A549 (cell line): ENCODE results near the gene FUBP1. TPM values are rescaled to one million over a fixed set of nuclear protein-coding genes. Genes with fewer than 3 reads are reported as not detected.

Experiments used
- ATAC-seq, 2 experiments: fragments of 200-7000 bp in 1 of 2; fragments of >200 bp in 1 of 2; cut with Nextera tagmentation in 1 of 2; cut with Tn5 transposase in 1 of 2; 3 replicates each; pipeline versions ENCODE4 v1.8.0 to v1.9.1; 2018 to 2020; ENCODE audit warnings: mild to moderate bottlenecking in 1 of 2, moderate library complexity in 1 of 2
- CTCF ChIA-PET: fragments of 300-600 bp; sonication (Branson Sonifier 250); formaldehyde crosslinking; extraction: SDS; loops from one replicate; lab custom pipeline; 2021; ENCODE audit warnings: antibody characterized with exemption, inconsistent platforms; lab: Yijun Ruan, JAX
- POLR2A ChIA-PET: fragments of 350-600 bp; formaldehyde crosslinking; extraction: SDS; loops from one replicate; lab custom pipeline; 2021; ENCODE audit warnings: antibody characterized with exemption, inconsistent platforms; lab: Yijun Ruan, JAX
- DNase-seq, 2 experiments: peaks; one replicate each; pipeline versions ENCODE4 v3.0.0 to v3.0.0-alpha.2; 2011 to 2016; ENCODE audit warnings: low read depth in 1 of 2, low spot score in 1 of 2
- FAIRE-seq: peaks from 2 replicates; lab custom pipeline; 2011; peaks lifted over from hg19 to GRCh38; lab: Jason Lieb, UNC
- H3K27ac ChIP-seq, 2 experiments: fragments of >200 bp; sonication (Bioruptor Twin); formaldehyde crosslinking; 3 replicates each; pipeline ENCODE4 v1.5.1; 2016 to 2017
- H3K4me1 ChIP-seq: fragments of >200 bp; sonication (Bioruptor Twin); formaldehyde crosslinking; 3 replicates; pipeline ENCODE4 v1.6.1; 2016
- H3K4me2 ChIP-seq: fragments of >200 bp; sonication (Bioruptor Twin); formaldehyde crosslinking; 3 replicates; pipeline ENCODE4 v1.6.1; 2016
- H3K4me3 ChIP-seq: fragments of >200 bp; sonication (Bioruptor Twin); formaldehyde crosslinking; 3 replicates; pipeline ENCODE4 v1.5.1; 2016
- H3K9me3 ChIP-seq: fragments of >200 bp; sonication (Bioruptor Twin); formaldehyde crosslinking; 3 replicates; pipeline ENCODE4 v1.6.1; 2016
- BHLHE40 ChIP-seq: IDR thresholded peaks from 2 replicates; pipeline ENCODE4 v1.6.1; 2012; ENCODE audit warnings: low read depth, low read length, inconsistent platforms
- CBX8 ChIP-seq: fragments of 200-600 bp; sonication (generic); IDR thresholded peaks from 2 replicates; pipeline ENCODE4 v1.6.1; 2016
- CEBPB ChIP-seq, 2 experiments: fragments of >200 bp in 1 of 2; sonication (Bioruptor Twin) in 1 of 2; formaldehyde crosslinking in 1 of 2; IDR thresholded peaks; 2 replicates each; pipeline ENCODE4 v1.6.1; 2012 to 2016
- CHD2 ChIP-seq: fragments of 150-350 bp; IDR thresholded peaks from 2 replicates; pipeline ENCODE4 v1.6.1; 2014; ENCODE audit warnings: low read length; ENCODE audit not compliant: partially characterized antibody
- EHMT2 ChIP-seq: fragments of 200-600 bp; sonication (generic); IDR thresholded peaks from 2 replicates; pipeline ENCODE4 v1.6.1; 2016; ENCODE audit warnings: antibody characterized with exemption, low read depth, mild to moderate bottlenecking, moderate library complexity
- ESRRA ChIP-seq: fragments of 150-350 bp; IDR thresholded peaks from 2 replicates; pipeline ENCODE4 v1.6.1; 2014; ENCODE audit warnings: mild to moderate bottlenecking, low read length, borderline replicate concordance
- FOSB ChIP-seq: fragments of 250-450 bp; sonication (Bioruptor Pico); IDR thresholded peaks from 2 replicates; pipeline ENCODE4 v1.5.0; 2020; ENCODE audit warnings: mild to moderate bottlenecking, moderate library complexity
- FOSL2 ChIP-seq, 2 experiments: fragments of 450-650 bp in 1 of 2; fragments of >200 bp in 1 of 2; sonication (Bioruptor Twin) in 1 of 2; formaldehyde crosslinking; IDR thresholded peaks; 2 replicates each; pipeline versions ENCODE4 v1.5.0 to v1.6.1; 2016 to 2020; ENCODE audit warnings: mild to moderate bottlenecking in 1 of 2, moderate library complexity in 1 of 2
- FOXS1 ChIP-seq: fragments of 250-450 bp; sonication (Bioruptor Pico); IDR thresholded peaks from 2 replicates; pipeline ENCODE4 v1.5.0; 2020; ENCODE audit warnings: mild to moderate bottlenecking, moderate library complexity
- HOXA7 ChIP-seq: fragments of 250-450 bp; sonication (Bioruptor Pico); IDR thresholded peaks from 2 replicates; pipeline ENCODE4 v1.5.0; 2020; ENCODE audit warnings: mild to moderate bottlenecking, moderate library complexity
- HOXB13 ChIP-seq: fragments of 250-450 bp; sonication (Bioruptor Pico); IDR thresholded peaks from 2 replicates; pipeline ENCODE4 v1.5.0; 2020; ENCODE audit warnings: low read depth, mild to moderate bottlenecking, moderate library complexity
- JUNB ChIP-seq: fragments of >200 bp; sonication (Bioruptor Twin); formaldehyde crosslinking; IDR thresholded peaks from 2 replicates; pipeline ENCODE4 v1.6.1; 2016
- MAFK ChIP-seq: fragments of 450-650 bp; IDR thresholded peaks from 2 replicates; pipeline ENCODE4 v1.6.1; 2014; ENCODE audit not compliant: partially characterized antibody
- PHF8 ChIP-seq: fragments of 200-600 bp; sonication (generic); IDR thresholded peaks from 2 replicates; pipeline ENCODE4 v1.6.1; 2016; ENCODE audit warnings: low read depth, mild to moderate bottlenecking, antibody characterized with exemption, moderate library complexity, borderline replicate concordance
- RCOR1 ChIP-seq: fragments of 150-350 bp; IDR thresholded peaks from 2 replicates; pipeline ENCODE4 v1.6.1; 2014; ENCODE audit warnings: antibody characterized with exemption, low read length, low read depth
- RNF2 ChIP-seq: fragments of 200-600 bp; sonication (generic); IDR thresholded peaks from 2 replicates; pipeline ENCODE4 v1.6.1; 2016; ENCODE audit warnings: low read depth, mild to moderate bottlenecking, antibody characterized with exemption, moderate library complexity, borderline replicate concordance
- SMC3 ChIP-seq: fragments of >200 bp; sonication (Bioruptor Twin); formaldehyde crosslinking; IDR thresholded peaks from 3 replicates; pipeline ENCODE4 v1.6.1; 2018; ENCODE audit warnings: inconsistent platforms
- SREBF2 ChIP-seq: fragments of 450-650 bp; IDR thresholded peaks from 2 replicates; pipeline ENCODE4 v1.6.1; 2014; ENCODE audit warnings: mild to moderate bottlenecking, moderate library complexity
- TFCP2L1 ChIP-seq: fragments of 250-450 bp; sonication (Bioruptor Pico); IDR thresholded peaks from 2 replicates; pipeline ENCODE4 v1.5.0; 2021; ENCODE audit warnings: mild to moderate bottlenecking
- WGBS: methylation state at CpG from one replicate; pipeline ENCODE4 v1.1.6; 2017; ENCODE audit errors: missing lambda C conversion rate; 5-methylcytosine and 5-hydroxymethylcytosine counted together
- polyA plus RNA-seq, 4 experiments: library from polyadenylated mRNA; depleted of rRNA in 3 of 4; stranded (reverse); fragments of >200 nt; fragmentation: RNase III in 1 of 4; extraction: RNeasy Plus Mini Kit Qiagen cat#74134 plus additional on column Dnase treatment in 1 of 4; gene quantifications; 2 replicates in 3 of 4; 3 replicates in 1 of 4; pipeline ENCODE4 v1.2.3, GENCODE V29; 2011 to 2017
- TF ChIP-seq, protein P1 (sequence below): fragments of >200 bp; sonication (Bioruptor Twin); formaldehyde crosslinking; IDR thresholded peaks from 3 replicates; pipeline ENCODE4 v1.6.1; 2016
- TF ChIP-seq, protein P2 (sequence below): fragments of 200-600 bp; sonication (generic); IDR thresholded peaks from 2 replicates; pipeline ENCODE4 v1.6.1; 2016; ENCODE audit warnings: antibody characterized with exemption, mild to moderate bottlenecking, moderate library complexity
- TF ChIP-seq, protein P3 (sequence below): fragments of >200 bp; sonication (Bioruptor Twin); formaldehyde crosslinking; IDR thresholded peaks from 2 replicates; pipeline ENCODE4 v1.6.1; 2016
- TF ChIP-seq, protein P4 (sequence below): IDR thresholded peaks from 2 replicates; pipeline ENCODE4 v1.6.1; 2012; ENCODE audit warnings: low read depth, borderline replicate concordance

Gene FUBP1
- polyA plus RNA-seq, 2 of the 4 experiments (the other 2 are of a cell fraction): 128 to 183 TPM

DNA sequence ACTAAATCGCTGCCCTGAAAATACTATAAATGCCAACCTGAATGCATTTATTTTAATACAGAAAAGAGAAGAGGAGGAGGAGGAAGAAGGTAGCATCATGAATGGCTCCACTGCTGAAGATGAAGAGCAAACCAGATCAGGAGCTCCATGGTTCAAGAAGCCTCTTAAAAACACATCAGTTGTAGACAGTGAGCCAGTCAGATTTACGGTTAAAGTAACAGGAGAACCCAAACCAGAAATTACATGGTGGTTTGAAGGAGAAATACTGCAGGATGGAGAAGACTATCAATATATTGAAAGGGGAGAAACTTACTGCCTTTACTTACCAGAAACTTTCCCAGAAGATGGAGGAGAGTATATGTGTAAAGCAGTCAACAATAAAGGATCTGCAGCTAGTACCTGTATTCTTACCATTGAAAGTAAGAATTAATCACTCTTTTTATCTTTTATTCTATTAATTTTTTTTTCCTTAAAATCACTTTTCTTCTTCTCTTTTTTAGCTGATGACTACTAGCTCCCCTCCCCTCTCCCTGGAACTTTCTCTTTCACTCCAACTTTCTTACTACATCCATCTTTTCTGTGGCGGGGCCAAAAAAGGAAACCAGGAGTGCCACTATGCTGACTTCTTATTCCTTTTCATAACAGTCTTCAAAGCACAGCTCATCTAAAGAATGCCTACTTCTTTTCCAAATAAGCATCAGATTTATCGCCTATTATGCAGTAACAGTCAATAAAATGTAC lies 36.3 kb downstream of the FUBP1 start:
- no peaks in the 10 kb centered on the region for H3K4me1 ChIP-seq
- ChIA-PET POLR2A (no interaction called here), CTCF (interaction anchor here (0.5 to 0.9 kb wide), 2 partner anchors 12 to 187 kb away, joined by 3 to 4 read pairs; no protein-coding TSS in a partner anchor)
- no peak overlapping the region for H3K27ac ChIP-seq
- ATAC-seq: no peak
- no peak overlapping the region for H3K4me2 ChIP-seq
- FAIRE-seq: no peak
- WGBS: 94% methylated on average over 4 of the region's 4 CpGs
- H3K9me3 ChIP-seq: no peaks in the 10 kb centered on the region
- no peak for TF ChIP-seq RNF2
- TF ChIP-seq, protein P1, sequence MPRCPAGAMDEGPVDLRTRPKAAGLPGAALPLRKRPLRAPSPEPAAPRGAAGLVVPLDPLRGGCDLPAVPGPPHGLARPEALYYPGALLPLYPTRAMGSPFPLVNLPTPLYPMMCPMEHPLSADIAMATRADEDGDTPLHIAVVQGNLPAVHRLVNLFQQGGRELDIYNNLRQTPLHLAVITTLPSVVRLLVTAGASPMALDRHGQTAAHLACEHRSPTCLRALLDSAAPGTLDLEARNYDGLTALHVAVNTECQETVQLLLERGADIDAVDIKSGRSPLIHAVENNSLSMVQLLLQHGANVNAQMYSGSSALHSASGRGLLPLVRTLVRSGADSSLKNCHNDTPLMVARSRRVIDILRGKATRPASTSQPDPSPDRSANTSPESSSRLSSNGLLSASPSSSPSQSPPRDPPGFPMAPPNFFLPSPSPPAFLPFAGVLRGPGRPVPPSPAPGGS: no peak
- no peak for TF ChIP-seq CBX8
- TF ChIP-seq MAFK: no peak
- TF ChIP-seq FOSL2 (IDR thresholded peaks at IDR 0.05): no peak
- no peak for TF ChIP-seq FOSL2 (CRISPR knock-in tag; IDR thresholded peaks at IDR 0.05)
- no peak for TF ChIP-seq HOXA7 (CRISPR knock-in tag)
- TF ChIP-seq FOXS1 (CRISPR knock-in tag): no peak
- no peak for TF ChIP-seq PHF8
- no peak for TF ChIP-seq CHD2
- TF ChIP-seq, protein P2, sequence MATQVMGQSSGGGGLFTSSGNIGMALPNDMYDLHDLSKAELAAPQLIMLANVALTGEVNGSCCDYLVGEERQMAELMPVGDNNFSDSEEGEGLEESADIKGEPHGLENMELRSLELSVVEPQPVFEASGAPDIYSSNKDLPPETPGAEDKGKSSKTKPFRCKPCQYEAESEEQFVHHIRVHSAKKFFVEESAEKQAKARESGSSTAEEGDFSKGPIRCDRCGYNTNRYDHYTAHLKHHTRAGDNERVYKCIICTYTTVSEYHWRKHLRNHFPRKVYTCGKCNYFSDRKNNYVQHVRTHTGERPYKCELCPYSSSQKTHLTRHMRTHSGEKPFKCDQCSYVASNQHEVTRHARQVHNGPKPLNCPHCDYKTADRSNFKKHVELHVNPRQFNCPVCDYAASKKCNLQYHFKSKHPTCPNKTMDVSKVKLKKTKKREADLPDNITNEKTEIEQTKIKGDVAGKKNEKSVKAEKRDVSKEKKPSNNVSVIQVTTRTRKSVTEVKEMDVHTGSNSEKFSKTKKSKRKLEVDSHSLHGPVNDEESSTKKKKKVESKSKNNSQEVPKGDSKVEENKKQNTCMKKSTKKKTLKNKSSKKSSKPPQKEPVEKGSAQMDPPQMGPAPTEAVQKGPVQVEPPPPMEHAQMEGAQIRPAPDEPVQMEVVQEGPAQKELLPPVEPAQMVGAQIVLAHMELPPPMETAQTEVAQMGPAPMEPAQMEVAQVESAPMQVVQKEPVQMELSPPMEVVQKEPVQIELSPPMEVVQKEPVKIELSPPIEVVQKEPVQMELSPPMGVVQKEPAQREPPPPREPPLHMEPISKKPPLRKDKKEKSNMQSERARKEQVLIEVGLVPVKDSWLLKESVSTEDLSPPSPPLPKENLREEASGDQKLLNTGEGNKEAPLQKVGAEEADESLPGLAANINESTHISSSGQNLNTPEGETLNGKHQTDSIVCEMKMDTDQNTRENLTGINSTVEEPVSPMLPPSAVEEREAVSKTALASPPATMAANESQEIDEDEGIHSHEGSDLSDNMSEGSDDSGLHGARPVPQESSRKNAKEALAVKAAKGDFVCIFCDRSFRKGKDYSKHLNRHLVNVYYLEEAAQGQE: no peak
- no peak for TF ChIP-seq FOSB (CRISPR knock-in tag)
- no peak for TF ChIP-seq BHLHE40
- TF ChIP-seq TFCP2L1 (CRISPR knock-in tag): no peak
- no peak for TF ChIP-seq ESRRA
- TF ChIP-seq, all 56 proteins: peak for 0
- no peak for DNase-seq
- H3K4me3 ChIP-seq: no peak overlapping the region

DNA sequence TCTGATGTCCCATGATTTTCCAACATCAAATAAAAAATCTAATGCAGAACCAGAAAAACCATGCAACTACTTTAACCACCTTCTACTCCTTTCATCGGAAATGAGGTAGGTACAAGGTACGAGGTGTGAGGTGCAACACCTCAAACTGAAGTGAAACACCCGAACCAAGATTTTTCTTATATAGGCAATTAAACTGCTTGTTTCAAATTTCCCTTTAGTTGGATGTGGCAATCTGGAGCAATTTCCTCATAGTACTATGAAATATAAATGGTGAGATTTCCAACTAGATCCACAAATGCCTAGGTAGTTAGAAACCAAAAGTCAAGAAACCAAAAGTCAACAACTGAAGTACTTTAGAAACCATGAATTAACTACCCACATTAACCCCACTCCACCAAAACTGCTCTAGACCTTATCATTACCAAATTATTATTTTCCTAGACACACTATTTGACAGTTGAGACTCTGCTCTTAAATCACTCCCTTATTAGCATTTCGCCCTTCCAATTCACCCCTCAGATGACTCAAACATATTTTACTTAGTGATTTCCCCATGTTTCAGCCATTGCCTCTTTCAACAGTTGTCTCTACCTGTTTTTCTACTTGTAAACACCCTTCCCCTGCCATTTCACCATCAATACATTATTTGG lies 37.8 kb downstream of the FUBP1 start:
- no peaks in the 10 kb centered on the region for H3K9me3 ChIP-seq
- CTCF ChIA-PET: no interaction called here
- TF ChIP-seq JUNB (no peak), FOSL2 (IDR thresholded peaks at IDR 0.05) (no peak), FOSL2 (CRISPR knock-in tag; IDR thresholded peaks at IDR 0.05) (no peak), EHMT2 (no peak), RCOR1 (no peak), CEBPB (IDR thresholded peaks at IDR 0.05) (no peak), SMC3 (no peak), SREBF2 (no peak), FOXS1 (CRISPR knock-in tag) (no peak), HOXB13 (no peak)
- TF ChIP-seq, protein P3, sequence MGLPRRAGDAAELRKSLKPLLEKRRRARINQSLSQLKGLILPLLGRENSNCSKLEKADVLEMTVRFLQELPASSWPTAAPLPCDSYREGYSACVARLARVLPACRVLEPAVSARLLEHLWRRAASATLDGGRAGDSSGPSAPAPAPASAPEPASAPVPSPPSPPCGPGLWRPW: no peak
- TF ChIP-seq, protein P4, sequence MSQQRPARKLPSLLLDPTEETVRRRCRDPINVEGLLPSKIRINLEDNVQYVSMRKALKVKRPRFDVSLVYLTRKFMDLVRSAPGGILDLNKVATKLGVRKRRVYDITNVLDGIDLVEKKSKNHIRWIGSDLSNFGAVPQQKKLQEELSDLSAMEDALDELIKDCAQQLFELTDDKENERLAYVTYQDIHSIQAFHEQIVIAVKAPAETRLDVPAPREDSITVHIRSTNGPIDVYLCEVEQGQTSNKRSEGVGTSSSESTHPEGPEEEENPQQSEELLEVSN: no peak
- TF ChIP-seq, all 56 proteins: peak for 0
- FAIRE-seq: no peak
- H3K27ac ChIP-seq: no peak overlapping the region
- H3K4me3 ChIP-seq: no peak overlapping the region
- ATAC-seq: no peak
- H3K4me1 ChIP-seq: no peaks in the 10 kb centered on the region
- no peak for DNase-seq
- 96% methylated on average over 4 of the region's 4 CpGs for WGBS
- POLR2A ChIA-PET: no interaction called here
- H3K4me2 ChIP-seq: no peak overlapping the region
